ENCODE measurements around the gene CAMTA1.

The CAMTA1 gene

DNA sequence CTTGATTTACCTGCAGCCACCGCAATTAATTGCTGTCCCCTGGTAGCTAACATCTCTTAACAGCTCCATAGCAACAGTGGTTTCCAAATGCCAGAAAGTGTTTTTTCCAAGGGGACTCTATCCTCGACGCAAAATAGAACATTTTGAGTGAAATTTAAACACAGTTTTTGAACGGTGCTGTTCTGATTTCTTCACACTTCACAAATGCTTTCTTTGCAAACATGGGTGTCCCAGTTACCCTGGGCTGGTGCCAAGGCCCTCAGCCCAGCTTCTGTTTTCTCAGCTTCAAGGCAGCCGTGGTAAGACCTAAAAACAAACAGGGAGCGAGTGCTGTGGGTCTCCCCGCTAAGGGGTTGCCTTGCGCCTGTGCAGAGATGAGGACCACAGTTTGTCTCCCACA lies 838.6 kb downstream of the CAMTA1 start:
- no peak for TF ChIP-seq JUND (IDR thresholded peaks at IDR 0.05; ENCODE audit: low read depth)
- no peak for DNase-seq (ENCODE audit: low read depth in 1 of 2, low spot score in 1 of 2)
- in situ Hi-C loops (cut with HindIII; ENCODE audit: low pct_unique_long_range_greater_than_20kb, low sequenced_read_pairs), result no loop called here

DNA sequence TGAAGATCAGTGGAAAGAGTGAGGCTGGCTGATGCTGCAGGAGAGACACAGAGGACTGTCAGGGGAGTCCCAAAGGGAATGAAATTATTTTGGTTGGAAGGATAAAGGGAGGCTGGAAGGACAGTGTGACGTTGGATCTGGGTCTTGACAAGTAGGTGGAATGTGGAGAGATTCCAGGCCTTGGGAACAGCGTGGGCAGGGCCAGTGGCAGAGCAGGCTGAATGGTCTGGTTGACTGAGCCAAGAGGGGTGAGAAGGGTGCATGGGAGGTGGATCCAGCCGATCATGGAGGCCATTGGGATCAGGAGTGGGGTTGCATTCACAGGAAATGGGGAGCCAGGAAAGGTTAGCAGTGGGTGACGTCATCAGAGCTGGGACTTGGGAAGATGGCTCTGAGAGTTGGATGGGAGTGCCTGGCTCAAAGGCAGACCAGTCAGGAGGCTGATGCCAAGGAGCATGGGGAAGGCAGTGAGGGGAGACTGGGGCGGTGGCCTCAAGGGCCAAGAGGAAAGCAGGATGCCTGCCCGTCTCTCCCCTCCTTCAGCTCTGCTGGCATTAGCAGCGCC lies 839.6 kb downstream of the CAMTA1 start:
- no peak for DNase-seq (ENCODE audit: low read depth in 1 of 2, low spot score in 1 of 2)
- in situ Hi-C loops (cut with HindIII; ENCODE audit: low pct_unique_long_range_greater_than_20kb, low sequenced_read_pairs), result no loop called here
- TF ChIP-seq JUND (IDR thresholded peaks at IDR 0.05; ENCODE audit: low read depth), result no peak

DNA sequence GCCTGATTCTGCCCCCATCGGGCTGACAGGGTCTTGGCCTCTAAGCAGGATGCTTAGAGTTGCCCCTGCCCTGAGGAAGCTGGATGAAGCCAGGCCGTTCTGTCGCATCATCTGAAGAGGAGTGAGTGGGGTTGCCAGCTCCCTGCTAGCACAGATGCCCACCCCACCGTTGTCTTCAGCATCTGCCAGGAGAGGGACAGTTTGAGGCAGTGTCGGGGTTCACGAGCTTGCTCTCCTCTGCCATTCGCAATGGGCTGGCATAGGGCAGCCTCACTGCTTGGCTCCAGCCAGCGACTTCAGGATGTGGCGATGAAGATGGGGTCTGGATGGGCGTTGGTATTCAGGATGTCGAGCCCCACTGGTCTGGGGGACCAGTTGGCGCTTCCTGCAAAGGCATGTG lies 840.1 kb downstream of the CAMTA1 start:
- no peak for TF ChIP-seq JUND (IDR thresholded peaks at IDR 0.05; ENCODE audit: low read depth)
- no peak for DNase-seq (ENCODE audit: low read depth in 1 of 2, low spot score in 1 of 2)
- in situ Hi-C loops (cut with HindIII; ENCODE audit: low pct_unique_long_range_greater_than_20kb, low sequenced_read_pairs), result no loop called here

DNA sequence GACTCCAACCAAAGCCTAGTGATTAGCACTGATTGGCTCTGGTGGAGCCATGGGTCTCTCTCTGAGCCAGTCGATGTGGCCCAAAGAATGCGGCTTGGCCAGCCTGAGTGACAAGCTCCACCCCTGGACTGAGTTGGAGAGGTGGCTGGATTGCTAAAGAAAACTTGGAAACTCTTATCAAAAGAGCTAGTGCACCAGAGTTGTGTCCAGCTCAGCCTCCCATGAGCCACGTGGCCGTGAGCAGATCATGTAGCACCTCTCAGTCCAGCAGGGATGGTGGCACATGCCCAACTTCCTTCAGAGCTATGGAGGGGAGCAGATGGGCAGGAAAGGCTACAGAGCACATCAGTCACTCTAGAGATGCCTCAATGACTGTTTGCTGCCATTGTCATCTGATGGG lies 843.0 kb downstream of the CAMTA1 start:
- in situ Hi-C loops (cut with HindIII; ENCODE audit: low pct_unique_long_range_greater_than_20kb, low sequenced_read_pairs), result no loop called here
- no peak for TF ChIP-seq JUND (IDR thresholded peaks at IDR 0.05; ENCODE audit: low read depth)
- no peak for DNase-seq (ENCODE audit: low read depth in 1 of 2, low spot score in 1 of 2)

DNA sequence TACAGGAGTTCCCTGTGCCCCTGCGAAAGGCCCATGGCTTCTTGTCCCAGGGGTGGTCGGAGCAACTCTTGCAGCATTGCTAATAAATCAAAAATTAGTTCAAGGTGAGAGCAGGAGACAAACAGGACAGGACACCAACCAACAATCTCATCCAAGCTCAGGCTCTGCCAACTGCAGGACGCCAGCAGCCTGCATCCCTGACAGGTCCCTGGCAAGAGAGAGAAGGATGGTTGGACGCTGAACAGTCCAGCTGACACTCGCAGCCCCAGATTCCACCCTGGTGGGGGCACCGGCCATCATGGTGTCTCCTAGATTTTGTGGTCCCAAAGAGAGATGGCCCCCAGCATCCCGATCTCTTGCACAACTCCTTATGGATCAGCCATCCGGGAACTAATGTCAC lies 843.8 kb downstream of the CAMTA1 start:
- DNase-seq (ENCODE audit: low read depth in 1 of 2, low spot score in 1 of 2), result no peak
- TF ChIP-seq JUND (IDR thresholded peaks at IDR 0.05; ENCODE audit: low read depth), result no peak
- in situ Hi-C loops (cut with HindIII; ENCODE audit: low pct_unique_long_range_greater_than_20kb, low sequenced_read_pairs), result no loop called here

DNA sequence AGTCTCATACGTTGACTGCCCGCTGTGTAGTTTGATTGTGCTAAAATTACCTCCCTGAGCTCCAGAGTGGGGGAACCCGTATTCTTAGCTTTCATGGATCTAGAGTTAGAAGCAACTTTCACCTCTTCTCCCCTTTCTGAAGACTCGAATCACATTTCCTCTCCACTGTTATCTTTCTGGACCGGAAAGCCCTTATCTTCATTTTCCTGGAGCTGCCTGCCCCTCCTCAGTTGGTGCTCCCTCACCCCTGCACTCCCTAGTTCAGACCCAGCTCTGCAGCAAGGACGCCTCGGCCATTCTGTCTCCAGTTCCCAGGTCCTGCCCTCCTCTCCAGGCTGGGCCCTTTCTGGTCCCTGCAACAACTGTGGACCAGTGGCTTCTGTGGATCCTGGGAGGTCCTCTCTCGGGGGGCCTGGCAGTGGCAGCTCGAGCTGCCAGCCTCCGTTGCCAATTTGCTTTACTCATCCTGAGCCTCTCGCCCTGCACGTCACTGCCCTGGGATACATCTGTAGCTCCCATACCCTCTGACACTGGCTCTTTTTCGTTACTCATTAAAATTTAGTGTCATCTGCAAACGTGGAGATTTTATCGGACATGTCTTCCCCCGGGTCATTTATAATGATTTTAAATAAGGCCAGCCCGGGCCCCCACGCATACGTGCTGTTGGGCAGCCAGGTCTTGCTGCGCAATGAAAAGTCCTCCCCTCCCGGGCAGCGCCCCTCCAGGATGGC lies 844.4 kb downstream of the CAMTA1 start:
- TF ChIP-seq JUND (IDR thresholded peaks at IDR 0.05; ENCODE audit: low read depth), result no peak
- DNase-seq (ENCODE audit: low read depth in 1 of 2, low spot score in 1 of 2), result no peak
- in situ Hi-C loops (cut with HindIII; ENCODE audit: low pct_unique_long_range_greater_than_20kb, low sequenced_read_pairs), result no loop called here

DNA sequence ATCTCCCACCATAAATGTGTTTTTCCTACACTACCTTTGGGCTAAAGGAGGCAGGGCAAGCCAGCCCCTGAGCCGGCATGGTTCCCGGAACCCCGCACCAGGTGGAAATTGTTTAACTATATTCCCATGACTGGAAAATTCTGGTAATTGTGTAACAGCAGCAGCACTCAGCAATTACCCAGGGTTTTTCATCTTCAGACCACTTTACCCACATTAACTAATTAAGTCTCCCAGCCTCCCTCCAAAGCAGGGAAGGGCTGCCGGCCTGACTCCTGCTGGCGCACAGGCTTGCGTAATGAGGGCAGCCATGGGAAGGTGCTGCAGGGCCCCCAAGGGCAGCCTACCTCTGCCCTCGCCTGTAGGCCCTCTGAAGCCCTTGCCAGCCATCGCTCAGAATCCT lies 845.1 kb downstream of the CAMTA1 start:
- no peak for DNase-seq (ENCODE audit: low read depth in 1 of 2, low spot score in 1 of 2)
- in situ Hi-C loops (cut with HindIII; ENCODE audit: low pct_unique_long_range_greater_than_20kb, low sequenced_read_pairs), result no loop called here
- TF ChIP-seq JUND (IDR thresholded peaks at IDR 0.05; ENCODE audit: low read depth), result no peak

DNA sequence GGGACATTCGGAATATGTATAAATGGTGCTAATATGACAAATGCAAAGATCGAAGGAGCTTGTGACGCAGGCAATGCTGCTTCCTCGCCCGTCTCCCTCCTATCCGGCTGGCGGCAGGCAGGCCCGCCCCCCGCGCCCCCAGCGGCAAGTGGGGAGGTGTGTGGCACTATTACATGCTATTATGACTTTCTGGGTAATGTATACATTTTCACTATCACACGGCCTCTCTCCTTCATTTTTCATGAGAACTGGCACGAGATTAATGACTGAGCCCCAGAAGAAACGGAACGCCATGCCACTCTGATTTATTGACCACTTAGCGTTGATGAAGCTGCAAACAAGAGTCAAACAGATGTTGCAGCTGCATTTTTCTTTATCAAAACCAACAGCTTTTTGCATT lies 846.9 kb downstream of the CAMTA1 start:
- no peak for DNase-seq (ENCODE audit: low read depth in 1 of 2, low spot score in 1 of 2)
- in situ Hi-C loops (cut with HindIII; ENCODE audit: low pct_unique_long_range_greater_than_20kb, low sequenced_read_pairs), result no loop called here

DNA sequence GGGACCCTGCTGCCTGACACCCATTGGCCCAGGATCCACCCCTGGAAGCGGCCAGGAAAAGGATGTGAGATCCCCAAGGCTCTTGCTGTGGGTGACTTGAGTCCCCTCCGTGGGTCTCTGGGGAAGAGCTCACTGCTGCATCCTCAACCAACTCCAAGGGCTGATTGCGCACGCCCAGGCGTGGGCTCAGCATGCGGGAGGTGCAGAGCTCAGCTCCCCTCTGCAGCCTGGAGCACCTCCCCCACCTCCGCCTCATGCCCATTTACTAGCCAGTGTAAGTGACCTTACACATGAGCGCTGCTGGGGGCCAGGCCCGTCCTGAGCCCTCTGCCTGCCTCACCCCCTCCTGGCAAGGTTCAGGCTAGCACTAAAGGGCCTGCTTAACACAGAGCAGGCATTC lies 847.4 kb downstream of the CAMTA1 start:
- no peak for DNase-seq (ENCODE audit: low read depth in 1 of 2, low spot score in 1 of 2)
- no peak for TF ChIP-seq JUND (IDR thresholded peaks at IDR 0.05; ENCODE audit: low read depth)
- in situ Hi-C loops (cut with HindIII; ENCODE audit: low pct_unique_long_range_greater_than_20kb, low sequenced_read_pairs), result no loop called here

More for the DNA sequence above, 846.9 kb downstream of the CAMTA1 start:
- no peak for TF ChIP-seq JUND (IDR thresholded peaks at IDR 0.05; ENCODE audit: low read depth)

DNA sequence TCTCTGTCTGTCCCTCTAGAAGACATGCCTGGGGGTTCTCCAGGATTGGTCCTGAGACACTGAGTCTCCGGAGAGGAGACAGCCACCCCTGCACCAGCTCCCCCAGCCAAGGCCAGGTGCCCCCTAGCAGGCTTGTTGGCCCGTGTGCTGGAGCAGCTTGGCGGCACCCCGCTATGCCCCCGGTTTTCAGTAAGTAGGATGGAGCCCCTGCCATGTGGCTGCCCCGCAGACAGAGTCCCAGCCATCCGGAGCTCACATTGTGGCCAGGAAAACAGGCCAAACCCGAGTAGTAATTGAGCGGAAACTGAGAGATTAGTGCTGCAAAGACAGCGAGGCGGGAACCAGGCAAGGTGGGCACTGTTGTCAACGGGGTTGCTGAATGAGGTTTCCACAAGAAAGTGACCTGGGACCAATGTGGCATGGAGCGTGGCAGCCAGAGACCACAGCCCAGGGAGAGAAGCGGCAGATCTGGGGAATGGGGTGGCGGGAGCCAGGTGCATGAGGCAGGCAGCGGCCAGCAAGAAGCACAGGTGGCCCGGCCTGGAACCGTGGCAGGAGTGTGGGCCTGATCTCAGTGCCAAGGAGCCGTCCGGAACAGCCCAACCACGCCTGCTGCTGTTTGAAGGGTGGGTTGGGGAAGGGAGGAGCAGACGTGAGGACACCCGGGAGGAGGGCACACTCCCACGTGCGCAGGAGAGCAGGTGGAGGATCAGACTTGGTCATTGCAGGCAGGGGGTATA lies 848.4 kb downstream of the CAMTA1 start:
- no peak for DNase-seq (ENCODE audit: low read depth in 1 of 2, low spot score in 1 of 2)
- TF ChIP-seq JUND (IDR thresholded peaks at IDR 0.05; ENCODE audit: low read depth), result no peak
- in situ Hi-C loops (cut with HindIII; ENCODE audit: low pct_unique_long_range_greater_than_20kb, low sequenced_read_pairs), result no loop called here

DNA sequence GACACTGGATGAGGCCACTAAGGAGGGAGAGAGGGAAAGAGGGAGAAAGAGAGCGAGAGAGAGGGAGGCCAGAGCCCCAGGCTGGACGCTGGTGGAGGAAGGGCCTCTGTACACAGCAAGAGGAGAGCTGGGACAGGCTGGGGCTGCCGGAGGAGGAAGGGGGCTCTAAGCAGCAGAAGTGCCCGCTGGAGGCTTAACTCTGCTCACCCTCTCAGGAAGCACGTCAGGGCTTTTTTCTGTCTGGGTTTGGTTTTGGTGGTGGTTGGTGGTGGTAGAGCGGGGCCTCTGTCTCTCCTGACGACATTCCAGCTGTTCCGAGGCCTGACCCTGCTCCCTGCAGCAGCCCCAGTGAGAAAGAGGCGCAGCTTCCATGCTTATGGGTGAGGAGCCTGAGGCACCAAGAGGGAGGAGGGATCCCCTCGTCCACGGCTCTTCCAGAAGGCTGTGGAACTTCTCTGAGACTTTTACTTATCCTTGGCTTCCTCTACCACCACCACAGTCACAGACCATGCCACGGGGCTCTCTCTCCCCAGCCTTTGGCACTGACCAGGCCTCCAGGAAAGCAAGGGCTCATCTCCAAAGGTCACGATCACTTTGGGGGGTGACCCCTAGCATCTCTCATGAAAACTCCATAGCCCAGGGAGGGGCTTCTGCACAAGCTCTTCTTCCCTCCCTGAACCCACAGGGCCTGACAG lies 849.4 kb downstream of the CAMTA1 start:
- in situ Hi-C loops (cut with HindIII; ENCODE audit: low pct_unique_long_range_greater_than_20kb, low sequenced_read_pairs), result no loop called here
- DNase-seq (ENCODE audit: low read depth in 1 of 2, low spot score in 1 of 2), result no peak
- TF ChIP-seq JUND (IDR thresholded peaks at IDR 0.05; ENCODE audit: low read depth), result no peak

DNA sequence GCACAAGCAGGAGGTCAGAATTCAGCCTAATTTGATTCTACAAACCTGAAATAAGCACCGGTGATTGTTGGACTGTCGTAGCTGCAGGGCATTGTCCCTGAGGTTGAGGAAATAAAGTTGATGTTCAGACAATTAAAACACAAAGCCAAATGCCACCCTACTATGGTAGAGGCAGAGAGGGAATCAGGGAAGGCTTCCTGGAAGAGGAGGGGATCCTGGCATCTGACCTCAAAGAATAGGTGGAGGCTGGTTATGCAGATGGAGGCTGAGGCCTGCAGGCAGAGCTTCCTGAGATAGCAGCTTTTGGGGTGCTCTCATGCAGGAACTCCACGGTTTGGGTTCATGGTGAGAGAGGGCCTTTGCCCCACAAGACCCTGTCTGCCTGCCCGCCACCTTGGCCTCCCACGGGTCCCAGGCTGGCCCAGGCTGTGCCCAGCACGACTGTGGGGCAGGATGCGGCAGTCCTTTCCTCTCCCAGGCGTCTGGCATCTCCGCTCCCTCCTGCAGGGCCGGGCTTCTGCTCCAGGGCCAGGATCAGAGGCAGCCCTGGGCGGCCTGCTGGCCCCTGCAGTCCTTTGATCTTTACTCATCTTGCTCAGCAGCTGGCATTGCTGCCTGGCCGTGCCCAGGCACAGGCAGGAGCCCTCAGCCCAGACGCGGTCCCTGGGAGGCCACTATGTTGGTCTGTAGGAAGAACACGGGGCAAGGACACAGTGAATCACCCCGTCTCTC lies 851.7 kb downstream of the CAMTA1 start:
- no peak for TF ChIP-seq JUND (IDR thresholded peaks at IDR 0.05; ENCODE audit: low read depth)
- in situ Hi-C loops (cut with HindIII; ENCODE audit: low pct_unique_long_range_greater_than_20kb, low sequenced_read_pairs), result no loop called here

More for the DNA sequence above, 851.7 kb downstream of the CAMTA1 start:
- DNase-seq (ENCODE audit: low read depth in 1 of 2, low spot score in 1 of 2), result no peak
